H1 (cell line): Measurements from ENCODE around the gene PLCB2. TPM values are rescaled to one million over a fixed set of nuclear protein-coding genes. Genes with fewer than 3 reads are reported as not detected.

Experiments
- CTCF ChIA-PET: fragments of 300-600 bp; sonication (Branson Sonifier 250); formaldehyde crosslinking; loops from one replicate; lab custom pipeline; 2021; ENCODE audit not compliant: partially characterized antibody; lab: Charles Lee
- POLR2A ChIA-PET: fragments of 300-600 bp; sonication (Branson Sonifier 250); formaldehyde crosslinking; loops from one replicate; lab custom pipeline; 2021; ENCODE audit warnings: inconsistent platforms; ENCODE audit not compliant: partially characterized antibody; lab: Charles Lee
- DNase-seq, 2 experiments: peaks; one replicate each; pipeline versions ENCODE4 v3.0.0 to v3.0.0-alpha.2; 2010 to 2022; ENCODE audit warnings: low spot score in 2 of 2, low read depth in 1 of 2, mixed read lengths in 1 of 2
- FAIRE-seq: peaks from 2 replicates; lab custom pipeline; 2011; peaks lifted over from hg19 to GRCh38; lab: Jason Lieb, UNC
- H2AFZ ChIP-seq: 2 replicates; pipeline ENCODE4 v1.8.1; 2012; ENCODE audit warnings: low read length, inconsistent platforms
- H2AK5ac ChIP-seq: 2 replicates; pipeline ENCODE4 v1.6.1; 2013; ENCODE audit warnings: low read depth, low read length
- H2BK120ac ChIP-seq: replicated peaks from 2 replicates; pipeline ENCODE3; 2013; ENCODE audit warnings: low read depth, low read length, inconsistent platforms
- H2BK12ac ChIP-seq: 2 replicates; pipeline ENCODE4 v1.6.1; 2013; ENCODE audit warnings: low read depth, low read length
- H2BK15ac ChIP-seq: 2 replicates; pipeline ENCODE4 v1.6.1; 2013; ENCODE audit warnings: low read length
- H2BK20ac ChIP-seq: 2 replicates; pipeline ENCODE4 v1.6.1; 2013; ENCODE audit warnings: low read length
- H2BK5ac ChIP-seq: 2 replicates; pipeline ENCODE4 v1.6.1; 2013; ENCODE audit warnings: low read depth, low read length
- H3K14ac ChIP-seq: 2 replicates; pipeline ENCODE4 v1.6.1; 2013; ENCODE audit warnings: inconsistent platforms; ENCODE audit not compliant: insufficient read length
- H3K18ac ChIP-seq: 2 replicates; pipeline ENCODE4 v1.6.1; 2013; ENCODE audit warnings: low read length; ENCODE audit errors: extremely low read depth
- H3K23ac ChIP-seq: 2 replicates; pipeline ENCODE4 v1.6.1; 2013; ENCODE audit warnings: inconsistent platforms; ENCODE audit not compliant: insufficient read length
- H3K23me2 ChIP-seq: 2 replicates; pipeline ENCODE4 v1.6.1; 2013; ENCODE audit warnings: low read depth, low read length
- H3K27ac ChIP-seq: 2 replicates; pipeline ENCODE4 v1.6.1; 2011; ENCODE audit warnings: low read depth, low read length, inconsistent platforms
- H3K27me3 ChIP-seq, 4 experiments: replicated peaks in 1 of 4; 1 replicate in 1 of 4; 2 replicates in 3 of 4; pipeline versions ENCODE4 v1.6.1 to v1.8.1; 2011 to 2013; ENCODE audit warnings: low read length in 3 of 4, mild to moderate bottlenecking in 3 of 4, inconsistent platforms in 2 of 4, mixed read lengths in 2 of 4, moderate library complexity in 1 of 4; ENCODE audit not compliant: control insufficient read depth in 3 of 4, insufficient read depth in 3 of 4; ENCODE audit errors: extremely low read depth in 1 of 4
- H3K36me3 ChIP-seq, 4 experiments: 2 replicates each; pipeline versions ENCODE4 v1.6.1 to v1.8.1; 2011 to 2013; ENCODE audit warnings: mild to moderate bottlenecking in 4 of 4, low read length in 3 of 4, moderate library complexity in 2 of 4, control low read depth in 1 of 4, inconsistent platforms in 1 of 4; ENCODE audit not compliant: insufficient read depth in 4 of 4, control insufficient read depth in 2 of 4
- H3K4ac ChIP-seq: replicated peaks from 2 replicates; pipeline ENCODE3; 2013; ENCODE audit warnings: low read length, low read depth, mixed read lengths, inconsistent platforms; ENCODE audit not compliant: insufficient read length
- H3K4me1 ChIP-seq, 4 experiments: replicated peaks in 1 of 4; 1 replicate in 1 of 4; 2 replicates in 3 of 4; pipeline versions ENCODE4 v1.6.1 to v1.8.1; 2011 to 2013; ENCODE audit warnings: low read length in 3 of 4, inconsistent platforms in 2 of 4, mixed read lengths in 1 of 4; ENCODE audit not compliant: insufficient read depth in 4 of 4, control insufficient read depth in 3 of 4
- H3K4me2 ChIP-seq, 2 experiments: 2 replicates each; pipeline versions ENCODE4 v1.6.1 to v1.8.1; 2011 to 2013; ENCODE audit warnings: low read depth in 2 of 2, low read length in 2 of 2, control low read depth in 1 of 2, inconsistent platforms in 1 of 2, mild to moderate bottlenecking in 1 of 2; ENCODE audit not compliant: insufficient read depth in 1 of 2
- H3K4me3 ChIP-seq, 4 experiments: fragments of 200-600, 300-600 bp in 1 of 4; sonication (generic), shearing (Covaris generic), sonication (Bioruptor Twin) in 1 of 4; 2 replicates each; pipeline versions ENCODE4 v1.5.1 to v1.8.1; 2011 to 2016; ENCODE audit warnings: low read length in 4 of 4, low read depth in 3 of 4, control low read depth in 2 of 4, inconsistent platforms in 2 of 4, mild to moderate bottlenecking in 2 of 4, mixed read lengths in 1 of 4, moderate library complexity in 1 of 4; ENCODE audit not compliant: insufficient read depth in 2 of 4; ENCODE audit errors: extremely low read depth in 1 of 4
- H3K56ac ChIP-seq: replicated peaks from 2 replicates; pipeline ENCODE3; 2013; ENCODE audit warnings: low read depth, mild to moderate bottlenecking, mixed read lengths, low read length, inconsistent platforms; ENCODE audit not compliant: insufficient read length
- H3K79me1 ChIP-seq: 2 replicates; pipeline ENCODE4 v1.6.1; 2013; ENCODE audit warnings: low read depth, low read length, control low read depth
- H3K79me2 ChIP-seq, 2 experiments: 2 replicates each; pipeline versions ENCODE4 v1.6.1 to v1.8.1; 2012 to 2013; ENCODE audit warnings: low read length in 2 of 2, mild to moderate bottlenecking in 2 of 2, inconsistent platforms in 1 of 2; ENCODE audit not compliant: insufficient read depth in 2 of 2, control insufficient read depth in 1 of 2
- H3K9ac ChIP-seq, 4 experiments: replicated peaks in 1 of 4; 1 replicate in 1 of 4; 2 replicates in 3 of 4; pipeline versions ENCODE4 v1.6.1 to v1.8.1; 2011 to 2013; ENCODE audit warnings: low read depth in 3 of 4, low read length in 3 of 4, control low read depth in 2 of 4, mild to moderate bottlenecking in 2 of 4, moderate library complexity in 2 of 4, inconsistent platforms in 1 of 4; ENCODE audit errors: extremely low read depth in 1 of 4
- H3K9me3 ChIP-seq, 2 experiments: 2 replicates each; pipeline versions ENCODE4 v1.6.1 to v1.8.1; 2012 to 2013; ENCODE audit warnings: mild to moderate bottlenecking in 2 of 2, moderate library complexity in 2 of 2, control low read depth in 1 of 2, inconsistent platforms in 1 of 2, low read depth in 1 of 2, low read length in 1 of 2, mixed read lengths in 1 of 2; ENCODE audit not compliant: insufficient read depth in 2 of 2
- H4K20me1 ChIP-seq, 2 experiments: replicated peaks in 1 of 2; 2 replicates each; pipeline versions ENCODE3 to v1.8.1; 2011 to 2013; ENCODE audit warnings: inconsistent platforms in 2 of 2, low read length in 2 of 2, mild to moderate bottlenecking in 1 of 2; ENCODE audit not compliant: insufficient read depth in 2 of 2, control insufficient read depth in 1 of 2
- H4K5ac ChIP-seq: 2 replicates; pipeline ENCODE4 v1.6.1; 2013; ENCODE audit warnings: low read length, low read depth, mixed read lengths, inconsistent platforms; ENCODE audit not compliant: insufficient read length
- H4K8ac ChIP-seq: 2 replicates; pipeline ENCODE4 v1.8.0; 2013; ENCODE audit warnings: mild to moderate bottlenecking, moderate library complexity, low read length, inconsistent platforms; ENCODE audit not compliant: insufficient read depth; ENCODE audit errors: extremely low read depth
- H4K91ac ChIP-seq: replicated peaks from 2 replicates; pipeline ENCODE3; 2013; ENCODE audit warnings: low read length, mixed read lengths, inconsistent platforms; ENCODE audit not compliant: insufficient read length
- CBX8 ChIP-seq: fragments of 300-800, 300-1000 bp; sonication (generic); IDR thresholded peaks from 2 replicates; pipeline ENCODE4 v1.7.1; 2016; ENCODE audit warnings: low read depth, low read length, borderline replicate concordance
- CTCF ChIP-seq, 3 experiments: IDR thresholded peaks; 1 replicate in 2 of 3; 2 replicates in 1 of 3; pipeline versions ENCODE4 v1.5.1 to v1.6.1; 2011; ENCODE audit warnings: low read length in 3 of 3, mild to moderate bottlenecking in 3 of 3, inconsistent platforms in 2 of 3, low read depth in 1 of 3, moderate library complexity in 1 of 3; ENCODE audit not compliant: insufficient read depth in 1 of 3; ENCODE audit errors: control extremely low read depth in 1 of 3
- GABPA ChIP-seq: IDR thresholded peaks from 2 replicates; pipeline ENCODE4 v1.6.1; 2011; ENCODE audit warnings: mild to moderate bottlenecking, low read length, moderate library complexity, borderline replicate concordance; ENCODE audit not compliant: insufficient read depth
- RAD21 ChIP-seq, 2 experiments: IDR thresholded peaks in 1 of 2; conservative IDR thresholded peaks in 1 of 2; 2 replicates each; pipeline ENCODE4 v1.6.1; 2011; ENCODE audit warnings: low read depth in 2 of 2, low read length in 2 of 2, improper control_type of control experiment in 1 of 2, inconsistent platforms in 1 of 2, mild to moderate bottlenecking in 1 of 2, moderate library complexity in 1 of 2
- SIRT6 ChIP-seq: IDR thresholded peaks from one replicate; pipeline ENCODE4 v1.7.1; 2012; ENCODE audit warnings: low read length, inconsistent platforms
- YY1 ChIP-seq: IDR thresholded peaks from 2 replicates; pipeline ENCODE4 v1.6.1; 2011; ENCODE audit warnings: low read depth, mild to moderate bottlenecking, low read length
- WGBS, 2 experiments: shearing (Covaris generic) in 1 of 2; methylation state at CpG; one replicate each; pipeline versions ENCODE4 v1.1.6 to v1.1.7; 2013 to 2015; ENCODE audit warnings: low lambda C conversion rate in 2 of 2, mixed read lengths in 2 of 2, inconsistent platforms in 1 of 2, low coverage in 1 of 2, missing lambda C conversion rate in 1 of 2; ENCODE audit not compliant: insufficient replicate concordance in 2 of 2, insufficient coverage in 1 of 2, insufficient read length in 1 of 2; ENCODE audit errors: extremely low coverage in 1 of 2, missing lambda C conversion rate in 1 of 2; 5-methylcytosine and 5-hydroxymethylcytosine counted together
- polyA plus RNA-seq, 7 experiments: library from polyadenylated mRNA; depleted of rRNA in 3 of 7; stranded (reverse) in 5 of 7; unstranded in 2 of 7; fragments of >200 nt in 5 of 7; fragments of 200-250 nt in 2 of 7; gene quantifications; 1 replicate in 5 of 7; 2 replicates in 1 of 7; 4 replicates in 1 of 7; pipeline versions ENCODE4 v1.2.1 to v1.2.3, GENCODE V29; 2011 to 2013; ENCODE audit warnings: missing spikeins in 2 of 7, mixed read lengths in 2 of 7
- total RNA-seq: library from RNA; stranded (reverse); fragmentation: NEBNext Ultra II Directional; extraction: Animal tissue kit (Norgen Biotek cat#: 25700); gene quantifications from 2 replicates; pipeline ENCODE4 v1.2.1, GENCODE V29; 2021
- TF ChIP-seq, protein P1 (sequence below): IDR thresholded peaks from 2 replicates; pipeline ENCODE4 v1.6.1; 2012; ENCODE audit warnings: inconsistent platforms

The PLCB2 gene
- total and polyA plus RNA-seq, 2 of the 8 experiments (the other 6 are each of a cell fraction or from before 2014, with no cell fraction given): 7.2 to 8.4 TPM

DNA sequence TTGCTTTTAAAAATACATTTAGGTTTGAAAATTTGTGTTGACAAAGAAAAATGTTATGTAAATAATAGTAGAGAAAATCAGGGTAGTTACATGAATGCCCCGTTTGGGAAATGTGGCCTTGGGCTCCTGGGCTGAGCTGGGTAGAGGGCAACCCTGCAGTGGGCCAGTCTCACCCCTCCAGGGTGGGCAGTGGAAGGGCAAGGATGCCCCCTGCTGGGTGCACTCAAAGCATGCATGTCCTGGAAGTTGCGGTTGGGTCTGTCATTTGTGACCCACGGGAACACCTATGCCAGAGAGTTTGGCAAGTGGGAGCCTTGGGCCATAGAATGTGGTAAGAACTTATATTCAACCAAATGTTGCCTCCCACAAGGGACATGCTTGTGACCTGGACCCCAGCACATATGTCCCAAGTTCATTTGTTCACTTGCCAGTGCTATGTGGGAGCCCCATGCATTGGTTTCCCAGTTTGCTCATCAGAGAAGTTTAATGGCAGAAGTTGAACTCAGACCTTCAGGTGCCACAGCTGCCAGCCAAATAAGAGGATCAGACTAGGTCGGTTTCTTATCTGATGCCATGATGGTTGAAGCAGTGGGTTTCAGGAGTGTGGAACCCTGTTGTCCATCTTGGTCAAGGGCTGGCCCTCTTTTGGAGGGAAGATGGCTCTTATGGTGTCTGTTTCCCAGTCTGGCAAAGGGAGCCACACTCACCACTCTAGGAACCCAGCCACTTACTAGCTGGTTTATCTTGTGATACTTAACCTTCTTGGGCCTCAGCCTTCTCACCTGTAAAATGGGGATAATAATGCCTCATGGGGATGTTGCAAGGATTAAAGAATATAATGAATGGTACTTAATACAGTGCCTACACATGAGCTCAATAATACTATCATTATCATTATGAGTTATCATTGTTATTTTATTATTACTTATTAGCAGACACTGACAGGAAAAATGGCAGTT is 2.5 kb upstream of the PLCB2 start:
- WGBS, 2 experiments: 35% methylated on average over 4 of the region's 4 CpGs; no CpG with 5 or more reads in 1 of the 2 experiments
- H3K56ac ChIP-seq: no peak overlapping the region
- H3K23me2 ChIP-seq: no peaks in the 10 kb centered on the region; the same call in 1 of the 2 replicates
- H4K20me1 ChIP-seq: peaks cover 1 to 4% of the 10 kb centered on the region in 2 experiments
- H3K4ac ChIP-seq: no peak overlapping the region
- H3K23ac ChIP-seq: no peak overlapping the region
- FAIRE-seq: no peak
- H3K79me1 ChIP-seq: no peaks in the 10 kb centered on the region
- no peak overlapping the region for H4K91ac ChIP-seq
- H2BK12ac ChIP-seq: no peak overlapping the region
- peak in 1 of 2 experiments; percentile 87 for DNase-seq
- H3K79me2 ChIP-seq: no peaks in the 10 kb centered on the region
- CTCF ChIA-PET: interaction anchor here (0.5 to 23.9 kb wide), 31 partner anchors 8 to 257 kb away, joined by 3 to 584 read pairs (median 6); partner anchors contain the start of genes ANKRD63, CCDC9B, INAFM2 and KNSTRN
- no peak overlapping the region for H2BK20ac ChIP-seq
- H3K14ac ChIP-seq: no peak overlapping the region
- no peaks in the 10 kb centered on the region for H3K9me3 ChIP-seq
- peaks cover 0 to 6% (median 0%) of the 10 kb centered on the region in 4 experiments; a peak in 3 of 7 replicates for H3K27me3 ChIP-seq
- no peak overlapping the region for H2AFZ ChIP-seq
- H3K4me3 ChIP-seq: no peak overlapping the region
- H3K9ac ChIP-seq: no peak overlapping the region
- no peak overlapping the region for H4K5ac ChIP-seq
- no peak overlapping the region for H2BK15ac ChIP-seq
- POLR2A ChIA-PET: interaction anchor here (0.8 to 6.0 kb wide), 8 partner anchors 10 to 110 kb away, joined by 3 to 29 read pairs (median 8); partner anchors contain the start of genes ANKRD63 and INAFM2
- no peak overlapping the region for H4K8ac ChIP-seq
- no peak overlapping the region for H2BK120ac ChIP-seq
- H3K4me2 ChIP-seq: no peak overlapping the region
- H2AK5ac ChIP-seq: no peak overlapping the region
- no peak overlapping the region for H3K18ac ChIP-seq
- H3K4me1 ChIP-seq: peaks cover 0 to 29% (median 21%) of the 10 kb centered on the region in 4 experiments; a peak in 6 of 7 replicates
- no peak overlapping the region for H3K27ac ChIP-seq
- no peaks in the 10 kb centered on the region for H3K36me3 ChIP-seq
- H2BK5ac ChIP-seq: no peak overlapping the region
- TF ChIP-seq RAD21 (IDR thresholded peaks at IDR 0.05 in 1 of 2, conservative IDR thresholded peaks at IDR 0.05 in 1 of 2; ENCODE audit: low read depth in 2 of 2, low read length in 2 of 2) (peak; percentile 98), YY1 (peak; percentile 17; the same call in 1 of the 2 replicates), GABPA (peak; percentile 32; the same call in 1 of the 2 replicates), SIRT6 (no peak), CTCF (IDR thresholded peaks at IDR 0.05; ENCODE audit: control extremely low read depth in 1 of 3, insufficient read depth in 1 of 3, low read depth in 1 of 3, low read length in 3 of 3) (peak; percentile 95 to 96 (median 95)), CBX8 (no peak)
- TF ChIP-seq, protein P1, sequence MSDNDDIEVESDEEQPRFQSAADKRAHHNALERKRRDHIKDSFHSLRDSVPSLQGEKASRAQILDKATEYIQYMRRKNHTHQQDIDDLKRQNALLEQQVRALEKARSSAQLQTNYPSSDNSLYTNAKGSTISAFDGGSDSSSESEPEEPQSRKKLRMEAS: 0 out of 2 replicates have a peak, but pooled peaks have one; percentile 13
